ENCODE results near the gene ATF6B. TPM values are rescaled to one million over a fixed set of nuclear protein-coding genes. Genes with fewer than 3 reads are reported as not detected.
"Not testable (repeated sequence)": the region's sequence is repeated elsewhere in the genome, so short reads cannot be mapped to it uniquely, and the experiment has no call there.

Gene ATF6B
- total RNA-seq, 1 donor, result 49.8 TPM

DNA sequence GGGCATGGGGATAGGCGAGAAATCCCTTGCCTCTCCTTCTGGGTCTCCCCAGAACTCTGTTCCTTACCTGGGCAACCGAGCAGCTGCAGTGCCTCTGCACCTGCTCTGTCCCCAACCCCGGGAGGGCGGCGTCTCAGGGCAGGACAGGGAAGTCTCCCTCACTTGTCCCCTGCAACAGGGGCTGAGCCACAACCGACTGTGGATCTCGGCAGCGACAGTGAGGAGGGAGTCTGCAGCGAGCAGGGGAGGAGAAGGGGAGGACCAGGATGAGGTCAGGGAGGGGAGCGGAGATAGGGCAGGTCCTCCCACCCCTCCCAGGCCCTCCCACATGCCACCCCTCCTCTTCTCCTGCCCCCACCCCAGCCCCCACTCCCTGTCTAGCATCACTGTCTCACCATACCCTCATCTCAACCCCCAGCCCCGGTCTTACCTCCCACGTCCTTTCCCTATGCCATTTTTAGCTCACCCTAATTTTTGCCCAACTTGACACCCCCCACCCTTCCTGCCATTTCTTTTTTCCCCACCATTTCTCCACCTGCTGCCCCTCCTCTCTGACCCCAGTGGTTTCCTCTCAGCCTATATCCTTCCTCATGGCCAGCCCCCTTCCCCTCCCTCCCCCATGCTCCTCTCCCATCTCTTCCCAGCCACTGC is 18.8 kb downstream of the ATF6B start, which contains the start of gene TNXB:
Gene TNXB, minus strand, starts transcription at position 225 of the 651 bp plus-strand sequence. CDS start 11,140 bp downstream, outside the sequence.
- no peak for DNase-seq (ENCODE audit: low read depth in 2 of 3, low spot score in 2 of 3)

DNA sequence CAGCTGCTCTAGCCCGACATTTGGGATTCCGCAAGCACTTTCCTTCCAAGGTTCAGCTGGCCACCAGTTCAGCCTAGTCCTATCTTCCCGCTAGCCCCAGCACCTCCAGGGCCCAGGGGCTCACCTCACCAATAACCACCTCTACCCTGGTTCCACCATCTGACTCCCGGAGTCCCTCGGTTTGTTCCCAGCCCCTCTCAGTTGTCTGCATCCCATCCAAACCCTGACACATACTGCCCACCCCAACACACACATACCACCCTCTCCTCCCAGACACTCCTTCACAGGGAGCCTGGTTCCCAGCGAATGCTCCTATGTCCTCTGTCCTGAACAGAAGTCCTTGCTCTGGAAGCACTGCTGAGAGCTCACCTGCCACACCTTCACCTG is 19.3 kb downstream of the ATF6B start:
- DNase-seq (ENCODE audit: low read depth in 2 of 3, low spot score in 2 of 3), result no peak

DNA sequence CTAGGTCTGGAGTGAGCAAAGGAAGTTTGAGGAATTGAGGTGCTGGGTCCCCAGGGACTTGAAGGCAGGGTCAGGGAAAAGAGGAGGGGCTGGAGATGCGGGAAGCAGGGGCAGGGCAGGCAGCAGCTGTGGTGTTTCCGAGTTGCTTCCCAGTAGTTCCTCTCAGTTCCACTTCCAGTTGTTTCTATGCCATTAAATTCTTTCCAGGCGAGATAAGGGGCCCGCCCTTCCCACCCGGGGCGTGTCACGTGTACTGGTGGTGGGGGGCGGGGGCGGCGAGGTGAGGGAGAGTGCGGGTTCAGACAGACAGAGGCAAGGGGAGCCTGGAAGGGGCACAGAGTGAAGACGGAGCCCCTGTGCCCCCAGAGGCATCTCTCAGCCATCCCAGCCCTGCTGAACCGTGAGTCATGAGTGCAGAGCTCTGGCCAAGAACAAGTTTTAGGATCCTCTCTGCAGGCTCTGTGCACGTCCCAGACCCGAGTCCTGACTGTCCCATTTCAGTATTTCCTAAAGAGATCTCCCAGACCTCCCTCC is 19.9 kb downstream of the ATF6B start:
- no peak for DNase-seq (ENCODE audit: low read depth in 2 of 3, low spot score in 2 of 3)

DNA sequence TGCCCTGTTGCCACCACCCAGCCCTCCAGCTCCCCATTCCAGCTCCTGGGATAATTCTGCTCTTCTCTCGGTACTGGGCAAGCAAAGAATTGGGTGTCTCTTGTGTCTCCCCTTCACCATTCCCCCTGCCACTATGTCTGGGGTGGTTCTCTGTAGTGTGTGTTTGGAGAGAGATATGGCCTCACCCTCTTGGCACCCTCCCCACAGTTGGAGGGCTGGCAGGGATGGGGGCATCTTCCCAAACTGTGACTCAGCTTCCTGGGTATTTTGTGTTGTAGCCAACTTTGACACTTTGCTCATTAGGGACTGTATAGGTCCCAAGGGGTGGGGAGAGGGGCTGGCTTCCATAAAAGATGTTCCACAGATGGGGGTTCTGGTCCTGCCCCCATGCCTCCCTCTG is 20.6 kb downstream of the ATF6B start:
- DNase-seq (ENCODE audit: low read depth in 2 of 3, low spot score in 2 of 3), result no peak

DNA sequence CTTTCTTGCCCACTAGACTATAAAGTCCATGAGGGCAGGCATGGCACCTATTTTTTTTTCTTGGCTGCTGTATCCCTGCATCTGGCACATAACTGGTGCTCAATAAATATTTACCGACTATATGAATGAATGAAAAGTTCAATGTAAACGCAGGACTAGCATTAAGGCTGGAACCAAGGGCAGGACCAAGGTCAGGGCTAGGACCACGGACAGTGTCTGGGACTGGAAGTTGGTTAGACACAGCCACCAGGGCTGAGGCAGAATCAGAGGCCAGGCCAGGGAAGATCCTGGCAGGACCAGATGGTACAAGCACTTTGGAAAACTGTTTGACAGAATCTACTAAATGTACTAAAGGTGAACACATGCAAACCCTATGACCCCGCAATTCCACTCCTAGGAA is 22.6 kb downstream of the ATF6B start:
- DNase-seq (ENCODE audit: low read depth in 2 of 3, low spot score in 2 of 3), result no peak

DNA sequence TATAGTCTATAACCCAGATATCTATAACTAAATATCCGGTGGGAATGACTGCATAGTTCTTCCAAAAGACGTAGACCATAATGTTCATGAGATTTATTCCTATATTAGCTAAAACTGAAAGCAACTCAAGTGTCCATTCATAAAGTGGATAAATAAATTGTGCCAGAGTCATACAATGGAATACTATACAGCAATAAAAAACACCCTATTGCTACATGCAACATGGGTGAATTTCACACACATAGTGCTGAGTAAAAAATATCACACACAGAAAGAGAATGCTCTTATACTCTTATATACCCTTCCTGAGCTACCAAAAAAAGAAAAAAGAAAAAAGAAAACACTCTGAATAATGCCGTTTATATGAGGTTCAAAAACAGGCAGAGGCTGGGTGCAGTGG is 25.8 kb downstream of the ATF6B start:
- no peak for DNase-seq (ENCODE audit: low read depth in 2 of 3, low spot score in 2 of 3)

DNA sequence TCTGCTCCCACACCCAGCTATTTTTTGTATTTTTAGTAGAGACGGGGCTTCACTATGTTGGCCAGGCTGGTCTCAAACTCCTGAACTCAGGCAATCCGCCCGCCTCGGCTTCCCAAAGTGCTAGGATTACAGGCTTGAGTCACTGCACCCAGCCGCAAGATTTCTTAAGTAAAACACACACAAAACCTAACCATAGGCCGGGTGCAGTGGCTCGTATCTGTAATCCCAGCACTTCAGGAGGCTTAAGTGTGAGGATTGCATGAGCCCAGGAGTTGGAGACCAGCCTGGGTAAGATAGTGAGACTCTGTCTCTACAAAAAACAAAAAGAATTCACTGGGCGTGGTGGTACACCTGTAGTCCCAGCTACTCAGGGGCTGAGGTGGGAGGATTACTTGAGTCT is 27.8 kb downstream of the ATF6B start:
- not testable (repeated sequence) for DNase-seq (ENCODE audit: low read depth in 2 of 3, low spot score in 2 of 3)

DNA sequence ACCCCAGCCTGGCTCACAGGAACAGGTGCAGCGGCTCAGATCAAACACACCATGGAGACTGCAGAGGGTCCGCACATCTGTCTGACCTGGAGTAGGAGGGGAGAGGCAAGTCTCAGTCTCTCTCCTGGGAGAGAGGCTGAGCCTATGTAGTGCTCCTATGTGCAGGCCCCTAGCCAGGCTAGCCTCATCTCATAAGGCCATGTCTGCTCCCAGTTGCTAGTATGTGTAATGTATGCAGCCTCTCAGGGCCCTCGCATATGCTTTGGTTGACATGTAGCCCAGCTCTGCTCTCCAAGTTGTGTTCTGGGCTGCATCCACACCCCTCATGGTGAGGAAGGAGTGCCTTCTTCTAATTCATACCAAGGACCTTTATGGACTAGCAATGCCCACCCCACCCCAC is 30.7 kb downstream of the ATF6B start:
- no peak for DNase-seq (ENCODE audit: low read depth in 2 of 3, low spot score in 2 of 3)

DNA sequence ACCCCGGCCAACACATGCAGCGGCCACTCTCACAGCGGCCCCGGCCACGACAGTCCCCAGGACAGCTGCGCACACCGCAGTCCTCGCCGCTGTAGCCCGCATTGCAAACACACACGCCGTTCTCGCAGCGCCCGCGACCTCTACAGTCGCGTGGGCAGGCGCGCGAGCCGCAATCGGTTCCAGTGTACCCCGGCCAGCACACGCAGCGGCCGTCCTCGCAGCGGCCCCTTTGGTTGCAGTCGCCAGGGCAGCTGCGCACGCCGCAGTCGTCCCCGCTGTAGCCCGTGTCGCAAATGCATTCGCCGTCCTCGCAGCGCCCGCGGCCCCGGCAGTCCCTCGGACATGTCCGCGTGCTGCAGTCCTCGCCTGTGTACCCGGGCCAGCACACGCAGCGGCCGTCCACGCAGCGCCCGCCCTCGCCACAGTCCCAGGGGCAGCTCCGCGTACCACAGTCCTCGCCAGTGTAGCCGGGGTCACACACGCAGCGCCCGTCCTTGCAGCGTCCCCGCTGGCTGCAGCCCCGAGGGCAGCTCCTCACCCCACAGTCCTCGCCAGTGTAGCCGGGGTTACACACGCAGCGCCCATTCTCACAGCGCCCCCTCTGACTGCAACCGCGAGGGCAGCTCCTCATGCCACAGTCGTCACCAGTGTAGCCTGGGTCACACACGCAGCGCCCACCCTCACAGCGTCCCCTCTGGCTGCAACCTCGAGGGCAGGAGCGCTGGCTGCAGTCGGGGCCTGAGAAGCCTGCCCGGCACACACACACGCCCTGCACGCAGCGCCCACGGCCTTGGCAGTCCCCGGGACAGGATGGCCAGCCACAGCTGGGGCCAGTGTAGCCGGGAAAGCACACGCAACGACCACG is 31.4 kb downstream of the ATF6B start:
- peak in 1 of 3 donors; percentile 50 for DNase-seq (ENCODE audit: low read depth in 2 of 3, low spot score in 2 of 3)

DNA sequence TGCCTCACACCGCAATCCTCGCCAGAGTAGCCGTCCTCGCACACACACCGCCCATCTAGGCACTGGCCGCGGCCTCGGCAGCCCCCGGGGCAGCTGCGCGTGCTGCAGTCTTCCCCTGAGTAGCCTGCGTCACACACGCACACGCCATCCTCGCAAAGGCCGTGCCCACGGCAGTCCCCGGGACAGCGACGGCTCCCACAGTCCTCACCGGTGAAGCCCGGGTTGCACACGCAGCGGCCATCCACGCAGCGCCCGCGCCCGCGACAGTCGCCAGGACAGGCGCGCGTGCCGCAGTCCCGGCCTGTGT is 32.0 kb downstream of the ATF6B start:
- no peak for DNase-seq (ENCODE audit: low read depth in 2 of 3, low spot score in 2 of 3)

DNA sequence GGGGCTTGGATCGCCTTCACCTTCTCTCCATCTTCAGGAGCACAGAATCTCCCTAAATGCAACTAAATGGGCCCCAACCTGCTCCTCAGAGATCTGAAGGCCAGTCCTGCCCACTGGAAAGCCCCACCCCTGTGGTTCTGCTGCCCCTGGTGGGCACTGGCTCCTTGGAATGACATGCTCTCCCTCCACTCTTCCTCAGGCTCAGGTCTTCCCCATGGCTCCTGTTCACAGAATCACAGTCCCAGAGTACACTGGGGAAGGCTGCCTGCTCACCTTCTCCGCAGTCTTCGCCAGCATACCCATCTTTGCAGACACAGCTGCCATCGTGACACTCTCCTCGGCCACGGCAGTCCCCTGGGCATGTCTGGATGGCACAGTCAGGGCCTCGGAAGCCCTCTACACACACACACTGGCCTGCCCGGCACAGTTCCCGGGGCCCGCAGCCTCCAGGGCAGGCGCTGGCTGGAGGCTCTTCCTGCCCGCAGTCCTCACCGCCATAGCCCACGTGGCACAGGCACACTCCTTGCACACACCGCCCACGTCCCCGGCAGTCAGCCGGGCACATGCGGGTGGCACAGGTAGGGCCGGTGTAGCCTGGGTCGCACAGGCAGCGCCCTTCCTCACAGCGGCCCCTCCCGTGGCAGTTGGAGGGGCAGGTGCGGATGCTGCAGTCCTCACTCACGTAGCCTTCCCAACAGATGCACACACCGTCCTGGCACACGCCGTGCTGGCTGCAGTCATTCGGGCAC is 32.5 kb downstream of the ATF6B start:
- DNase-seq (ENCODE audit: low read depth in 2 of 3, low spot score in 2 of 3), result no peak

DNA sequence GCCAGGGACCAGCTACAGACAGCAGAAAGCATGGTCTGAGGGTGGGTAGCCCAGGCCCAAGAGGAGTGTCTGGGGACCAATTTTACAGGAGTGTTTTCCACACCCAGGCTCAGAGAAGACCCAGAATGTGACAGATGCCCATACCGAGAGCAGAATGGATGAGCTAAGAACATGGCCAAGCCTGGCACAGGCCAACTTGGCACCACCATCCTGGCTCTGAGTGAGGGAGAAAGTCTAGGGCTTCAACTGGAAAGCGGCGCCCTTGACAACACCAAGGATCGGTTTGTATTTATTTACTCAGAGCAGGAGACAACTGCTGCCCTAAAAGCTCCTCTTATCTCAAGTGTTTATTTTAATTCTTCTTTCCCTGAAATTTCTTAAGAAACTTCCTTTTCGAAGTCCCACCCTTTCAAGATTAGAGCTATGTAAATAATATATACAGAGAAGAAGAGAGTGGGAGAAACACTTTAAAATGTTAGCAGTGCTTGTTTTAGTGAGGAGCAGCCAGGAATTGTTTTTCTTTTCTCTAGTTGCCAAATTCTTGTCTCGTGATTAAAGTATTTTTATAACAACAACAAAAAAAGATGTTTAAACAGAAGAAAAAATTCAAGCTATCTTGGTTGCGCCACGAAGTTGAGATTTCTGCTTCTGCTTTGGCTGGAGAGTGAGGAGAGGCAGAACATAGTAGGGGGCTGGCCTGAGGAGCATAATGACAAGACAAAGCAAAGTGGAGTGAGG is 35.1 kb downstream of the ATF6B start:
- no peak for DNase-seq (ENCODE audit: low read depth in 2 of 3, low spot score in 2 of 3)

DNA sequence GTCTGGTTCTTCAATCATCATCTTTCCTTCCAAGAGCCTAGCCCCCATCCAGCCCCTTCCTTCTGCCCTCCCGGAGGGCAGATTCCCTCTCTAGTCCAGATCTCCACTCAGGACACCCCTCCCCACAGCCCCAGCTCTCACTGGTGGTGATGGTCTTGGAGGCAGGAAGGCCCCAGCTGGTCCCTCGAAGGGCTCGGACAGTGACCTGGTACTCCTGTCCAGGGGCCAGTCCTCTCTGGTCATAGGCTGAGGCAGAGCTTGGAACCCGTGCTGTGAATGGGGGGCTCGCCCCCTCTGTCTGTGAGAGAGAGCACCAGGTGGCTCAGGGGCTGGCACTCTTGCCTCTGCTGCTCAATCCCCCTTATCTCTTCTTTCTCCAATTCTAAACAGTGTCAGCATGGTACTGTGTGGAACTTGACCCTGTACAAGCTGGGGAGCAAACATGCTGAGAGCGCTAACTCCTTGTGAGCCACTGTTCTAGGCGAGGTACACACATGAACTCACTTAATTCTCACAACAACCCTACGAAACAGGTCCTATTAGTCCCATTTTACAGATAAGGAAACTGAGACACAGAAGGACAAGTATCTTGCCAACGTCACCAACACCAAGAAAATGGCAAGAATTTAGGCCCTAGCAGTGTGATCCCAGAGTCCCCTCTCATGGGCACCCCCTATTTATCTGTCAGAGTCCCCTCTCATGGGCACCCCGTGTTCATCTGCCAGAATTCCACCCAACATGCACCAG is 38.8 kb downstream of the ATF6B start:
- DNase-seq (ENCODE audit: low read depth in 2 of 3, low spot score in 2 of 3), result no peak

DNA sequence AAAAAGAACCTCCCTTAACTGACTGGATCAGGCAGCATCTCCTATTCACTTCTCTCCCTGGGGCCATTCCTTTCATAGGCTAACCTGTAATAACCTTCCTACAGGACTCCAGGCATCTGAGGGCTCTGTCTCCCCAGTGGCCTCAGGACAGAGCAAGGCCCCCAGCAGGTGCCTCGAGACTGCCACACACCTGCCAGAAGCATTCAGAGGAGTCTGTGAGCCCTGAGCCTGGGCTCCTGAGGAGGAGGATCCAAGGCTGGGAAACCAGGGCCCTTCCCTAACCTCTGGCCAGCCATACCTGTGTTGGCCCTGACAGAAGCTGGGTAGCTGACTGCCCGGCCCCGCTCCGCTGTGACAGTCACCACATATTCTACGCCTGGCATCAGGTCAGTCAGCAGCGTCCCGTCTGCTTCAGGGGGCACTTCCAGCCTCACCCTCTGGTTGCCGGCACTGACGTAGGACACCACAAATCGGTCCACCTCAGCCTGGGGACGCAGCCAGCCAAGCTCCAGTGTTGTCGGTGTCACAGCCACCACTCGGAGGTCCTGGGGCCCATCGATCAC is 39.5 kb downstream of the ATF6B start:
- DNase-seq (ENCODE audit: low read depth in 2 of 3, low spot score in 2 of 3), result no peak

DNA sequence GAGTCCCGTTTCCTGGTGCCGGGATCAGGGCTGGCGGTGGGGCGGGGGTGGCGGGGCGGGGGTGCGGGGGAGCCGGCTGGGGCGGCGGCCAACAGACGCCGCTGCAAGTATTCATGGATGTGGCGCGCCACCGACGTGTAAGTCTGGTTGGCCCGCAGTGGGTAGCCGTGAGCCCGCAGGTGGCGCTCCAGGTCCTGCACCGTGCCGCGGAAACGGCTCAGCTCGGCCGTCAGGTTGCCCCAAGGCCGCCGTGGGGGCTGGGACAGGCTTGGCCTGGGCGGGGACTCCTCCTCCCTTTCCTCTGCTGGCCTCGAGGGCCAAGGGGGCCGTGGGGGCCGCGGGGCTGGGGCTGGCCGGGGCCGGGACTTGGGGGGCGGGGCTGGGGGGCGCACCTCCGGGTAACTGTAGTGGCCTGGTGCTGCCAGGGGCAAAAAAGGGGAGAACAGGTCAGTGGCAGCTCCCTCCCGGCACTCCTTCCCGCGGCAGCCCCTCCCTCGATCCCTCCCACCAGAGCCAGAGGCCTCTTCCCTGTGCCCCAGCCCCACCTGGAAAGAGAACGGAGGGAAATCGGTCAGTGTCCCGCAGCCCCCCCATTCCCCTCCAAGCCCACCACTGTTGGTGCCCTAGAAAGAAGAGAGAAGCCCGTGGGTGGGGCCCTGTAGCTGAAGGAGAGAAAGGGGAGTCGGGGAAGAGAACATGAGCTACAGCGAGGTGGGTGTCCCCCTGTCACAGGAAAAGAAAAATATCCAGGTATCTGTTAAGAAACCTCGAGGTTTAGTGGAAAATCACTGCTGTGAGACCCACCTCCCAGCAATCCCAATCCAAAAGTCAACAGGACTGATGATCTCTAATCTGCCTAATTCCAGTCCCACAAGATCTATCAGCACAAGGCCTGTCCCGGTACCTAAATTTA is 40.2 kb downstream of the ATF6B start:
- DNase-seq (ENCODE audit: low read depth in 2 of 3, low spot score in 2 of 3), result peak; percentile 34 to 79 (median 76)

DNA sequence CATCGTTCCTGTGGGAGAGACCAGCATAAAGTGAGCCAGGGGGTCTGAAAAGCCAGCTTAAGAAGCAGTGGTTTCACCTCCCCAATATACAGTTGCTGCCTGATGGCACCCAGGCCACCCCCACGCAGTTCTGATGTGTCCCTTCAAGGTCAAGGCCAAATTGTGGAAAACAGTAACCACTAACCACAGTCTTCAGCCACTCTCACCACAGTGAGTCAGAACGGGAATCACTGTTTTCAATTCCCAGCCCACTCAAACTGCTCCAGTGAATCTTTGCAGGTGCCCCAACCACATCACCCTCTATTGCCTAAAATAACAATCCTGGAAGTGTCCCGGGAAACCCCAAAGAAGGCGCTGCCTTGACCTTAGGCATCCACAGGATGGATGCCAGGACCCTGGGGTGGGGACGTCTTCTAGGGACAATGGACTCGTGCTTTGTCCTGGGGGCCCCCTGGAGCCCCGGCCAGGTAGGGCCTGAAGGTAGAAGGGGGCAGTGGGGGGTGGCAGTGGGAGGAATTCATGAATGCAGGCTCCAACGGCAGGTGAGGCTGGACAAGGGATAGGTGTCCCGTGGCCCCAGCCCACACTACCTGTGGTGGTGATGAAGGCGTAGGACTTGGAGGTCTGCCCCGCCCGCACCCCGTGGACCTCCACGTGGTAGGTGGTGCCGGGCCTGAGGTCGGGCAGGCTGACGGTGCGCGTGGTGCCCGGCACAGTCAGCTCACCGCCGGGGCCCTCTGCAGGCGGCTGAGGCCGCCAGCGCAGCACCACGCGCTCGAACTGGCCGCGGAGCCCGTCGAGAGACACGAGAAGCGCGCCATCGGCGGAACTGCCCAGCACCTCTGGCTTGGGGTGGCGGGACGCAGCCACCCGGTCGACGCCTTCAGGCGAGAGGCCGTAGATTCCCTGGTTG is 41.1 kb downstream of the ATF6B start:
- peak in 2 of 3 donors; percentile 25 to 27 for DNase-seq (ENCODE audit: low read depth in 2 of 3, low spot score in 2 of 3)

DNA sequence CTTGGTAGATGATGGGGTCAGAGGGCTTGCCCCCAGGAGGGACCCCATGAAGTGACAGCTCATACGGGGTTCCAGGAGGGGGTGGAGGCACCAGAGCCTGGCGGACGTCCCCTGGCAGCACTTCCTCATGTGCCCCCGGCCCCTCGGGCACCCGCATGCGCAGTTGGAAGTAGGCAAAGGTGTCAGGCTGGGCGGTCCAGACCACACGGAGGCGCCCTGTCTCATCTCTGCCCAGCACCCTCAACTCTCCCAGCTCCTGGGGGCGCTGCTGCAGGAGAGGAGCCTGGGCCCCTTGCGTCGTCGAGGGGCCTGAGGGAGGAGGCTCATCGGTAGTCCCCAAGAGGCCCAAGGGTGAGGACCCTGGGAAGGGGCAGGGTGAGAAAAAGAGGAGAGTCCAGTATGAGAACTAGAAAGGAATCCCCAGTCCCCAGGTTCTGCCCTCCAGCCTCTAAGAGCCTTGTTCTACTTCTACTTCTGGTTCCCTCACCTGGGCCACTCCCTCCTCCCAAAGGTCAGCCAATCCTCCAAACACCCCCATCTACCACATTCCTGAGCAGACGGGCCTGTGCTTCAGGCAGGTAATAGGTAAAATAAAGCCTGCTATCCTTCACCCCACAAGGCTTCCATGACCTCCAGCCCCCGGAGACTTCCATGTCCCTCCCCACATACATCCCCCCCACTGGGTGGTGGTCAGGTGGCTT is 42.1 kb downstream of the ATF6B start:
- DNase-seq (ENCODE audit: low read depth in 2 of 3, low spot score in 2 of 3), result no peak

Data from hematopoietic multipotent progenitor cell (in vitro differentiated cells).